T-helper 2 cell (primary cell): Measurements from ENCODE around the gene GHRH.

ENCODE experiments used
- DNase-seq, 5 experiments: peaks; one replicate each; pipeline versions ENCODE4 v3.0.0 to v3.0.0-alpha.2; 2012 to 2022

Gene GHRH

DNA sequence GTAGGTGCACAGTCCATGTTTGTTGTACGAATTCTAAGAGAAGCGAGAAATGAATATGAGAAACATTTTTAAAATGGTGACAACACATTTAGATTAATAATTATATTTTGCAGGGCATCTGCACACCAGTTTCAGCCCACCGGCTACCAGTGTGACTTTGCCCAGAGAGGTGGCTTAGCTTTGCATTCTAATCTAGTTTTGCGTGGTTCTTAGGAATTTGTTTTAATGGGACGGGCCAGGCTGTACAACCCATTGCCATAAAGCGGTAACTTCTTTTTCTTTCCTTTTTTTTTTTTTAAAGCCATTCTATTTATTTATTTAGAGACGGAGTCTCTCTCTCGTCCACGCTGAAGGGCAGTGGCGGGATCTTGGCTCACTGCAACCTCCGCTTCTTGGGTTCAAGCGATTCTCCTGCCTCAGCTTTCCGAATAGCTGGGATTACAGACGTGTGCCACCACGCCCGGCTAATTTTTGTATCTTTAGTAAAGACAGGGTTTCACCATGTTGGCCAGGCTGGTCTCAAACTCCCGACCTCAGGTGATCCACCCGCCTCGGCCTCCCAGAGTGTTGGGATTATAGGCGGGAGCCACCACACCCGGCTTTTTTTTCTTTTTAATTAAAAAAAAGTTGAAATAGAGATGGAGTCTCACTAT lies 28.7 kb upstream of the GHRH start:
- DNase-seq, result no peak

DNA sequence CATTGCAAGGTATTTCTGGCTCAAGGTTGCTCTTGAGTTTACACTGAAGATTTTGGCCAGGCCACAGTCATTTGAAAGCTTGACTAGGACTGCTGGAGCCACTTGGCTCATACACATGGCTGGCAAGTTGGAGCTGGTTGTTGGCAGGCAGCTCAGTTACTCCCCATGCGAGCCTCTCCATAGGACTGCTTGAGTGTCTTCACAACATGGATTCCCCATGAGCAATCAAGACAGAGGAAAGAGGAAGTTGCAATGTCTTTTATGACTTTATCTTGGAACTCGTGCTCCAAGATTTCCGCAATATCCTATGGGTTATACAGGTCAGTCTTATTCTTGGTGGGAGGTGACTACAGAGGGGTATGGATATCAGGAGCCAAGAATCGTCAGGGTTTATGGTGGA lies 26.5 kb upstream of the GHRH start:
- no peak for DNase-seq

DNA sequence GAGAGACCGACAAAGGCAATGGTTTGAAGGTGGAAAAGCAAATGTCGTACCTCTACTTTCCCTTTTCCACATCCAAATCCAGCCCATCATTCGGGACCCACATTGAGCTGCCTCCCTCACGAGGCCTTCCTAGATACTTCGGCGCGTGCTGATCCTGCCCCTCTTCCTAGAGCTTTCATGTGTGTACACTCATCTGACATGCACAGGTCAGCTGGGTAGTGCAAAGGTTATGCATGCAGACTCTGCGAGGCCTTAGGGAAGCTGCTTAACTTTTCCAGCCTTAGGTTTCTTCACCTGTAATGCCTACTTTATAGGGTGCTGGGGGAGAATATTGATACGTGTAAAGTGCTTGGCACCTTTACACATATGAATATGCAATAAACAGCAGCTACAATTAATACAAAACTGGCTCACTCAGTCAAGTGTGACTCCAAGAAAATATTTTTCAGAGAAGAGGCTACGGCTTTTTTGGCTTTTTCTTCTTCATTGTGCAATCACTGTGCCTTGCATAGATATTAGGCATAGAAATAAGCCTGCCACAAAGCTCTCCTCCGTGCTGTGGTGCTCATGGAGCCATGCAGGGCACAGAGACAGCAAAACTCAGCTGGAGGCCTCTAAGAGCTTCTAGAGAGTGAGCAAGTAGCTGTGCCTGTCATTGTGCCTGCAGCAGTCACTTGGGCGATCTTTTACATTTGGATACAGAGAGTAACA lies 24.2 kb upstream of the GHRH start:
- DNase-seq, result no peak

DNA sequence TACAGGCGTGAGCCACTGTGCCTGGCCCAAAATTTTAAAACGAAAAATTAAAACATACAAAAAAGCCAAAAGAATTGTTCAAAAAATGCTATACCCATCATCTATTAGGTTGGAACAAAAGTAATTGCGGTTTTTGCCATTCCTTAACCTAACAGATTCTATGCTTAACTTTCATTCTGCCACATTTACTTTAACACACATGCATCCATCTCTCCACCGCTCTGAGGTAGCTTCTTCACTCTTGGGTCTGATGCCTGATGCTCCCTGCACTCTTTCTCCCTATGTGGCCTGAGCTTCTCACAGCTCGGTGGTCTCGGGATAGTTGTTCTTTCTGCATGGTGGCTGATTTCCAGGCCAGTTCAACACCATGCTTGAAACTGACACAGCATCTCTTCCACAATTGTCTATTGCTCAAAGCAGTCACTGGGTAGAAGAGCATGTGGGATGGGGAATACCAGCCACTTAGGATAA lies 23.1 kb upstream of the GHRH start:
- DNase-seq, result no peak

DNA sequence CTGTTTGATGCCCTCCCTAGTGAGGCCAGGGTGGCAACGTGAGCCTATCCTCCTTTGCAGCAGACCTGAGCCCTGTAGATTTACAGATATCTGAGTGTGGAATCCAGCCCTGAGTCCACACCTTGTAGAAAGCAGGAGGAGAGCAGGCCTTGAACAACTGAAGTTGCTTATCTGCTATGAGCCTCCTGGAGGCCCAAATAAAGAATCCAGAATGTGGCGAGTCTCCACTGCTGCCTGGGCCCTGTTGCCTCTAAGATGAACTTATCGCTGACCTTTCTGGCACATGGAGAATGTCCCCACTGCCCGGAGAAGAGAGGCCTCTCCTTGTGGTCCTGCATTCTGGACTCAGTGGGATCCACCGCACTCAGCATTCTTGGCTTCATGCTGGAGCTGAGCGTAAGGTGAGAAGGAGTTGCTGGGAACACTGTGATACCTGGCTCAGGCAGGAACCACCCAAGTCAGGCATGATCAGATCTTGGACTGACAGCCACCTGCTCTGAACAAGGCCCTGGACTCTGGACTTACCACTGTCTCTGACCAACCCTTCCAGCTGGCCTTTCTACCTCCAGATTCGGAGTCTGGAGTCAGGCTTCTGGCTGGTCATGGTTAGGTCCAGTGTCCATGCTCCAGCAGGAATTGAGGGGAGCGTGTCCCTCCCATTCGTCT lies 22.0 kb upstream of the GHRH start:
- DNase-seq, result no peak

DNA sequence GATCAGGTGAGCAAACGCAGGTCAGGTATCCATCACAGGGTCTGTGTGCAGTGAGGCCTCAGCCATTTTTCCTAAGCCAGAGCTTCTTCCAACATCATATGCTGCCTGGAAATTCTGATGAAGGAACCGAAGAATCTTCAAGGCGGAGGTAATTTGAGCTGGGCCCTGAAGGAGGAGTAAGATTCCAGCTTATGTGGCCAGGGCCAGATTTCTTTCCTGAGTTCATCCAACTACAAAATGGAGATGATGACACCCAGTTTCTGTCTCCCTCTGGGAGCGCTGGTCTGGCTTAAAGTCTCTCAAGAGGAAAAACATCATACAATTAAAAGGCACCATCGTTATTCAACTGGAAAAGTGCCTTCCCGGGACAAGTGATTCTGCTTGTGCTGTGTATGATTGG lies 20.9 kb upstream of the GHRH start:
- no peak for DNase-seq

DNA sequence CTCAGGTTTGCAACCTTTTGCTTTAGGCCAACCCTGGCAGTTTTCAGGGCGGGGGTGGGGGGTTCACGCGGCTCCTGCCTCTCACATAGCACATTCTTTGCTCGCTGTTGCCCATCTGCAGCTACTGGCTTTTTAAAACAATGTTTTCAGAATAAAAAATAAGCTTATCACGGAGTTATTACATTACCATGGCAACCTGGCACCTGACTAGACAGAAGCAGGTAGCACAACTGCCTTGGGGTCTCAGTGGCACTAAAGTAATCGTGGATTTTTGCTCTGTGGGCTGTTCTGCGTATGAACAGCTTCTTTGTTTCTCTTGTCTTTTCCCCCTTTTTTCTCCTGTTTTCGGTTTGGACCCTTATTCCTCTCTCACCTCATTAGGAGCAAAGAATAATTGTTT lies 18.8 kb upstream of the GHRH start:
- no peak for DNase-seq

DNA sequence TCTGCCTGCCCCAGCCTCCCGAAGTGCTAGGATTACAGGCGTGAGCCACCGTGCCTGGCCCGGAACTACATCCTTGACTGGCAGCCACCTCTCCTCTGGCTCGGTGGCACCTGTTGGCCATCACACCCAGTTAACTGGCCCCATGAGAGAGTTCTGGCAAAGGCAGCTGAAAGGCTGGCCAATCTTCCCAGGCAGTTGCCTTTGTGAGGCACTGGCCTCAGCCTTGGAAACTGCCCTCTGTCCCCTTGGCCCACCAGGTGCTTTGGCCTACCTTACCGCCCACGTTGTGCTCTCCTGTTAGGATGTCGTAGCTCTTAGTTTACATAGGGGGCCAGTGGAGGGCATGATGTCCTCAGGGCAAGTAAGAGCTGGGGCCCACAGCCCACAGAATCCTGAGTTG lies 18.2 kb upstream of the GHRH start:
- DNase-seq, result no peak

DNA sequence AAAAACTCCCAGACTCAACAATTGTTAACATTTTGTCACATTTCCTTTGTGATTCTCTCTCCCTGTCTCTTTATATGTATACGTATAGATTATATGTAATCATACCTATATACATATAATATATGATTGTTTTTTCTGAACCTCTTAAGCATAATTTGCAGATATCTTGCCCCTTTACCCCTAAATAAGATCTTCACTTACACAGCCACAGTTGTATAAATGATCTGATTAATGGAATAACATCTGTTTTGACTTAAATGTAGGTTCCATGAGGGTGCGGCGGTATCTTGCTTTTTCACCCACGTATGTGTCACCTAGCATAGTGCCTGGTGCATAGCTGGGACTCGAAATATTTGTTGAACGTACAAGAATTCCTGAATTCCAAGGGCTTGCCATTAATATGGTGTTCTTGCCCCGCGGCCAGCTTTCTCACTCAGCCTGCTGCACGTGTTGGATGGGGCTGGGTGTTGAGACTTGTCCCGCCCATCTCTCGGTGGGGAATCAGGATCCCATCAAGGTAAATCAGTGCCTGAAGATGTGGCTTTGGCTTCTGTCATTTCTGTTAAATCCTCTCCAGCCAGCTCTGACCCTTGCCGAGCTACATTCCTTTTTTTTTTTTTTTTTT lies 17.5 kb upstream of the GHRH start:
- no peak for DNase-seq

DNA sequence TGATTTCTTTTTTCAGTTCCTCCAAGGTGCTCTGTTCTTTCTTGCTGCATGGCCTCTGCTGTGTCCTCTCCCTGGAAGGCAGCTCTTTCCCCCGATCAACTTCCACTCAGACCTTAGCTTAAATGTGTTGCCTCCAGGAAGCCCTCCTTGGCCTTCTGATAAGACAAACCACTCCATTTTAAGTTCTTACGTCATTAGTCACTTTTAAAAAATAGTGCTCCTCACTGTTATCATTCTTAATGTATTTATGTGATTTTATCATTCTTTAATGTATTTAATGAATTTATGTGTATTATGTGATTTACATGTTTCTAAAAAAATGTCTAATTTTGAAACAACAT lies 15.6 kb upstream of the GHRH start:
- DNase-seq, result no peak

DNA sequence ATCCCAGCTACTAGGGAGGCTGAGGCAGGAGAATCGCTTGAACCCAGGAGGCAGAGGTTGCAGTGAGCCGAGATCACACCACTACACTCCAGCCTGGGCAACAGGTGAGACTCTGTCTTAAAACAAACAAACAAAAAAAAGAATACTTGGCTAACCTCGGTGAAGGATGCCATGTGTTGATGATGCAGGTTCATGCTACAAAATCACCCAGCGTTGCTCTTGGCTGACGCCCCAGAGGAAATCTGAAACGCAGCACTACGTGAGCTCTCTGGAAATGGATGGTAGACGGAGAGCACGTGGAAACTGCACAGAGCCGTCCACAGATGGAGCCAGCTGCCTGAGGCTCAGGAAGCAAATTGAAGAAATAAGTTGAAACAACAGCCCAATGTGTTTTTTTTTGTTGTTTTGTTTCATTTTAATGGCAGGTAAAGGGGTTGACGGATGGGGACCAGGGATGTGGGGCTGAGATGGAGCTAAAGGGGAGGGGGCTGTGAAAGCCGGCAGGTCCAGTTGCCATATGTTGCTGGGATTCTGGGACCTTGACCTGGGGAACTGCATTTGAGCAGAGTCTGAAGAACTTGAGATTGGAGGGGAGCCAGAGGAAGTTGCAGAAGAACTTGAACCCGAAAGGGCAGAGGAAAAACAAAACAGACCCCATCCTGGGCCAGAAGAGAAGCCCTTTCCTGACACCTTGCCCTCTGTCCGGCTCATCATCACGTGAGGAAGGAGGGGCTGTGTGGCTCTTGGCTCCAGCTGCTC lies 15.1 kb upstream of the GHRH start:
- DNase-seq, result peak in 1 of 5 experiments; percentile 51

DNA sequence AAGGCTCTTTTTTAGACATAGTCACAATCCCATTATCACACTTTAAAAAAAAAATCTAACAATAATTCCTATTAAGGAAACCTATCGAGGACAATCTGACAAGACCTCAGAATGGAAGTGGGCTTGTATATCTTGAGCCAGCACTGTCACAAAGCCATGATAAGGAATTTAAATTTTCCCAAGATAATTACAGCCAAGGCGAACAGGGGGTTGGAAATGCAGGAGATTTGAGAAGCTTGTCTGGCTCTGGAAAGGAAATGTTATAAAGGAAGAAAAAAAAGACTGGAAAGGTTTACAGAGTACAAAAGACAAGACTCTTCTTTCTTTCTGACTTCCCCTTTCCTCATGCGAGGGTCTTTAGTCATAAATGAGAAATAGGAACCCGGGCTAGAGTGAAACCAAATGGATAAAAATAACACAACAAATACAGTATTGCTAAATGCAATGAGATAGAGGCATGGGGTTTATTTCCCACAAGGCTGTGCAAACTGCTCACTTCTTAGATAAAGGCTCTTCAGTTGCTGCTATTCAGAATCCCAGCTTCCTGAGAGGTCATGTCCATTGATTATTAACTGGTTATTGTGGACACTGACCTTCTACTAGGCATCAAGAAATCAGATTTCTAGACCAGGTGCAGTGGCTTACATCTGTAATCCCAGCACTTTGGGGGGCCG lies 13.4 kb upstream of the GHRH start:
- no peak for DNase-seq

DNA sequence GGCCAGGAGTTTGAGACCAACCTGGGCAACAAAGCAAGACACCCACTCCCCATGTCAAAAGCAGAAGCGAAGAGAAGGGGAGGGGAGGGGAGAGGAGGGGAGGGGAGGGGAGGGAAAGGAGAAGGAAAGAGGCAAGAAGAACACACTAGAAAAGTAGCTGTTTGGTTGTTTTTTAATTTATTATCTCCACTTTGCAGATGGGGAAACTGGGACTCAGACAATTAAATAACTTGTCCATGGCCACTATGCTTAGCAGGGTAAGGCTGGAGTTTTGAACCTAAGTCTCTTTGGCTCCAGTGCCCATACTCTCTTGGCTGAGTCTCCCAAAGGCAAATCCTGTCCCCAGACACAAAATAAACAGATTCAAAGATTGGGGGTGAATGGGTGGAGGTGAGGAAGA lies 12.4 kb upstream of the GHRH start:
- no peak for DNase-seq

DNA sequence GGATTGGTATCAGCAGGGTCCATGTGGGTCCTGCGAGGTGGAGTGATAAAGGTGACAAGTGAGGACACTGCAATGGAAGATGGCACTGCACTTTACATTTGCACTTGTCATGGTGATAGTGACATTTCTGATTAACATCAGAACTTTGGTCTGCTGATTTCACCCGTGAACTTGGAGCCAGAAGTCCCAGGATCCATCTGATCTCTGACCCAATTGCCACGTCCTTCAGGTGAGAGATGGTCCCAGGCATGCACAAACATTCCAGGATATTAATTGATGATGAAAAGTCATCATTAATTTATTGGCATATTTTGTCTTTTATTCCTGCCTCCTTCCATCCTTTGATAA lies 9.8 kb upstream of the GHRH start:
- no peak for DNase-seq

DNA sequence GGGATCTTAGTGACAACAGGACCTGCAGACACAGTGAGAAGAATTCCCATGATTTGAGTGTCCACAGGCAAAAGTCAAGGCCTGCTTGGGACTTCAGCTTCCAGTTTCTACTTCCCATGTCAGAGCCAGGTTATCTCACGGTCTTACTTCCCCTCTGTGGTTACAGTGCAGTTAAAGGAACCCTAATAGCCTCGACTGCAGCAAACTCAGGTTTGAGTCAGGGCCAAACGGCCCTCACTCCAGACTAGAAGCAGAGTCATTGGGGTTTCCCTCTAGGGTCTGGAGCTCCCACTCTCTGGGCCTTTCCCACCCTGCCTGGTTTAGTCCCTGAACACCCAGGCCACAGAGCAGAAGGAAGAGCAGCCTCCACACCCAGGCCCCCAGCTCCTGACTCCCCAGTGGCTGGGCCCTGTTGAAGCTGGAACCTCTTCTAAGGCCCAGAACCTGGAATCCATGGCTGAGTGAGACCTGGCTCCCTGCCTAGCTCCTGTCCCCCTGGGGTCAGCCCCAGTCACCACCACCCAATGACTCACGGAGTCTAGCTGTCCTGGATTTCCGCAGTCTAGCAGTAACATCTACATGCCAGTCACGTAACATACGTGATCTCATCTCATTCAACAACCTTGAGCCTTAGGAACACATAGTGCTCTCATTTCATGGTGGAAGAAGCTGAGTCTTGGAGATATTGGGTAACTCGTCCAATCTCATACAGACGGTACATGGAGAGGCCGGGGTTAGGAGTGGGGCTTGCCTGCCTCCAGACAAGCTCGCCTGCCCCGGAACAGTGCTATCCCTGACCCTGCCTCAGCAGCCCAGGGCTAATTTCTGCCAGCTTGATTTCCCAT lies 9.2 kb upstream of the GHRH start:
- DNase-seq, result no peak

DNA sequence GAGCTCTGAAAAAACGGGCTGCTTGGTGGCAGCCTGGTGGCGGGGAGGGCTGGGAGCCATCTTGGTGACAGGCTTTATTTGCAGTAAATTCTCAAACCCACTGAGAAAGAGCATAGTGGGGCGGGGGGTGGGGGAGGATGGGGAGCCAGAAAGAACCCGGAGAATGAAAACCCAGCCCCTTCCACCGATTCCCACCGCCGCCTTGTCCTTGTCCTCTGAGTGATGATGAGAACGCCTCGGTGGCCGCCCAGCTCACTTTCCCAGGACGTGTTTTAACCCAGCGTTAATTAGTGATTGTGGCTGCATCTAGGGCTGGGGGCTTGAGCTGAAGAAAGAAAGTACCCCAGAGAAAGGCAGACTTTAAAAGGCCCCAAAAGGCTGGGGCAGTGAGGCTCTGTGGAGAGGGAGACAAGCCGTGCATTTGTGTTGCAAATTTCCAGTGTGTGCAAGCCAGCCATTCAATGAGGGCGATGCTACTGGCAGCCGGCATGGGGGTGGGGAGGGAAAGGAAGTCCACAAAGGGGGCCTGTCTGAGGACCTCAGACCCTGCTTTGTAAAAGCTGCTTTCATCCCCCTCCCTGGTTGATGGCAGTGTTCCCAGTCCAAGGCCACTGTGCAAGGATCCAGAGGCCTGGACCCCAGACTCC lies 6.2 kb upstream of the GHRH start:
- no peak for DNase-seq

DNA sequence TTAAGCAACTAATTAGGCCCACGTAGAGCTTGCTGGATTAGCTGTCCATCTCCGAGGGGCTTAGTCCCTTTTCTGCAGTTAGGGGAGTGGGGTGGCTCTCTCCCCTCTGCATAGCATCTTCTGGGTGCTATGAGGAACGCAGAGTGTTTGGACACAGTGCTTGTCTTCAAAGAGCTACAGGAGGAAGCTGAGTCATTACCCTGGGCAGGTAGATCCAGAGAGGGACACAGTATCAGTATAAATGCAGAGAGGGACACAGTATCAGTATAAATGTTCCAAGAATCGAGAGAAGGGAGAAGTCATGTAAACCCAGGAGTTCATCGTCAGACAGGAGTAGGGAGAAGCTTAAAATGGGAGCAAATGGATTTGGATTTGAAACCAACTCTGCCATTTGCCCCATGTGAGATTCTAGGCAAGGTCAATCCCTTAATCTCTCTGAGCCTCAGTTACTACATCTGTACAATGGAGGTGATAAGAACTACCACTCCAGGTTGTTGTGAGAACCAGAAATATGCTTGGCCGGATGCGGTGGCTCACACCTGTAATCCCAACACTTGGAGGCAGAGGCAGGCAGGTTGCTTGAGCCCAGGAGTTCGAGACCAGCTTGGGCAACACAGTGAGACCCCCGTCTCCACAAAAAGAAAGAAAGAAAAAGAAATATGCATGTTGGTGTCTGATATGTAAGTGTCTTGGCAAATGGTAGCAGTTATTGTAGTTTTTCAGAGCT lies 5.5 kb upstream of the GHRH start:
- DNase-seq, result no peak

DNA sequence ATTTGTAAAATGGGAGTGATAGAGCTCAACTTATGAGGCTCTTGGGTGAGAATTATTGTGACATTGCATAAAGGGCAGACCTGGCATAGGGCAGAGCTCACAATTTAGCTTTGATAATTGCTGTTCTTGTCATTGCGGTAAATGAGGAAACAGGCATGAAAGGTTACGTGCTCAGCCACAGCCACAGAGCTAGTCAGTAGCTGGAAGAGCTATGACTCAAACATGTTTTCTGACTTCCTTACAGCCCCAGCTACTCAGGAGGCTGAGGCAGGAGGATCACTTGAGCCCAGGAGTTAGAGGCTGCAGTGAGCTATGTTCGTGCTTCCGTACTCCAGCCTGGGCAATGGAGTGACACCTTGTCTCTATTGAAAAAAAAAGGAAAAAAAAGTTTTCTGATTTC lies 3.5 kb upstream of the GHRH start:
- peak in 1 of 5 experiments; percentile 73 for DNase-seq

DNA sequence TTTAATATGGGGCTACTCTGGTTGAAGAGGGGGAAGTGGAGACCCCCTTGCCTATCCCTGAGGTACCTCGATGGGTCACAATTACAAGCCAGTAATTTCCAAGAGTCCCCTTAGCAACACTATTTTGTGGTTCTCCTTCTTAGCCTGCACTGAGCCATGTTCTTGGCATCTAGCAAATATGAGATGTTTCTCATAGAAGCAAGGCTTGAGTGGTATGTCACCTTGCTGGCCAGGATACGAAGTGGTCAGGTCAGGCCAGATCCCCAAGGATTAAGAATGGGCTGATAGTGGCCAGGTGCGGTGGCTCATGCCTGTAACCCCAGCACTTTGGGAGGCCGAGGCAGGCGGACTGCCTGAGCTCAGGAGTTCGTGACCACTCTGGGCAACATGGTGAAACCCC lies 2.1 kb upstream of the GHRH start:
- no peak for DNase-seq

DNA sequence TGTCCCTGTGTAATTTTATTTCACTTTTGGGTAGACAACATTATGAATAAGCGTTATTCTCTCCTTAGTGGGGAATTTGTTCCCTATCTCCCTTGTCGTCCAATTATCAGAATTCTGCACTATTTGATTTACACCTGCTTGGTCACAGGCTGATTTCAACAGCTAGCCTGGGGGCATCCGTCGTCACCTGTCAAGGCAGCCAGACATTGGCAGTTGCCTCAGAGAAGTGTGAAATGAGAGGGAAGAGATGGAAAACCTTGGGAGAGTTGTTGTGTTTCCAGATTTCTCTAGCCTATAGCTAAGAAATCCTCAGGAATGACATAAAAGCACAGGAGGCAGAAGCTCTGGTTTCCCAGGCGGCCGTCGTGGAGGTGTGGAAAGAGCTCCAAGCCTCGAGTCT lies 891 bp upstream of the GHRH start:
- no peak for DNase-seq
